Measurements from ENCODE around the gene DYNC1LI2. TPM values are rescaled to one million over a fixed set of nuclear protein-coding genes. Genes with fewer than 3 reads are reported as not detected.
"Not testable (repeated sequence)": the region's sequence is repeated elsewhere in the genome, so short reads cannot be mapped to it uniquely, and the experiment has no call there.

Gene DYNC1LI2
- total RNA-seq = 157 and 172 TPM in 2 replicates

DNA sequence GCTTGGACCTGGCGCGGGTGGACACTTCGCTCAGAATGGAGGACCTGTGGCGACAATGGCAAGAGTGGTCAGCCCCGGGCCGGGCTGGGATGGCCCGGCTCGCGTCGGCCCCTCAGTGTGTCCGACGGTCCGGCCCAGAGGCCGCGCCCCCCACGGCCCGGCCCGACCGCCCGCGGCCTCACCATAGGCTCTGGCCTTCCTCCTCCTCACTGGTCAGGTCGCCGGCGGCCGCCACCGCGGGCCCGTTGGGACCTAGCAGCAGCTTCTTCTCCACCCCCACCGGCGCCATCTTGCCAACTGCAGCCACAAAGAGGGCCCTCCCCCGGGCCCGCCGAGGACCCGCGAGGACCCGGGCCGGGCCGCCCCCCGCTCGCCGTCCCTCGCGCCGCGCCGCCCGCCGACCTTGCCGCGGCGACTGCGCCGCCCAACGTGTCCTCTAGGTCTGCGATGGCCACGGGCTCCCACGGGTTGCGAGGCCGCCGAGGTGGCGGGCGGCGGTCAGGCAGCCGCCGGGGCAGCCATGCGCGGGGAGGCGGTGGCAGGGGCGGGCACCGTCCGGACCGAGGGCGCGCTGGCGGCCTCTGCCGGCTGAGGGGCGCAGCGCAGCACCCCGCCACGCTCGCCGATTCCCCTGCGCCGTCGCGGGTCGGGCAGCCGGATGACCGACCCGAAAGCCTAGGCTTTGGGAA lies at the start of gene DYNC1LI2:
TSS of gene DYNC1LI2 (minus strand) at position 307 of the 689 bp plus-strand sequence. CDS start at position 289, 18 bp downstream.
- DNase-seq (ENCODE audit: low read depth) = peak; percentile 25

GRCh38 chr16:66800856-66801255 lies 49.4 kb upstream of the DYNC1LI2 start:
- DNase-seq (ENCODE audit: low read depth) = no peak

DNA sequence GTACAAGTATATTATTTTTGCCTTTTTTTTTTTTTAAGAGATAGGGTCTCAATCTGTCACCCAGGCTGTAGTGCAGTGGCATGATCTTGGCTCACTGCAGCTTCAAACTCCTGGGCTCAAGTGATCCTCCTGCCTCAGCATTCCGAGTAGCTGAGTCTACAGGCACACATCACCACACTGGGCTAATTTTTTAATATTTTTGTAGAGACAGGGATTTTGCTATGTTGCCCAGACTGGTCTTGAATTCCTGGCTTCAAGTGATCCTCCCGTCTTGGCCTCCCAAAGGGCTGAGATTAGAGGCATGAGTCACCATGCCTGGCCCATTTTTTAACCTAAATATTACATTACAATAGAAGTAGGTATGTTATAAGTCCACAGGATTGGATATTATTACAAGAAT lies 46.8 kb upstream of the DYNC1LI2 start:
- no peak for DNase-seq (ENCODE audit: low read depth)

DNA sequence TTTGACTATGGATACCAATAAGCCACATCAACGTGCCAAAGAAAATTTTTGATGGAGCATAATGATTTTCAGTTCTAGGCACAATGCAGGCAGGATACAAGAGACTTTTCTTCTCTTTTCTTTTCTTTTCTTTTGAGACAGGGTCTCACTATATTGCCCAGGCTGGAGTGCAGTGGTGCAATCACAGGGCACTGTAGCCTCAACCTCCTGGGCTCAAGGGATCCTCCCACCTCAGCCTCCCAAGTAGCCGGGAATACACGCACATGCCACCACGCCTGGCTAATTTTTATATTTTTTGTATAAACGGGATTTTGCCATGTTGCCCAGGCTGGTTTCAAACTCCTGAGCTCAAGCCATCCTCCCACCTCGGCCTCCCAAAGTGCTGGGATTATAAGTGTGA lies 42.6 kb upstream of the DYNC1LI2 start:
- not testable (repeated sequence) for DNase-seq (ENCODE audit: low read depth)

GRCh38 chr16:66790130-66790733 lies 38.8 kb upstream of the DYNC1LI2 start:
- DNase-seq (ENCODE audit: low read depth) = no peak

DNA sequence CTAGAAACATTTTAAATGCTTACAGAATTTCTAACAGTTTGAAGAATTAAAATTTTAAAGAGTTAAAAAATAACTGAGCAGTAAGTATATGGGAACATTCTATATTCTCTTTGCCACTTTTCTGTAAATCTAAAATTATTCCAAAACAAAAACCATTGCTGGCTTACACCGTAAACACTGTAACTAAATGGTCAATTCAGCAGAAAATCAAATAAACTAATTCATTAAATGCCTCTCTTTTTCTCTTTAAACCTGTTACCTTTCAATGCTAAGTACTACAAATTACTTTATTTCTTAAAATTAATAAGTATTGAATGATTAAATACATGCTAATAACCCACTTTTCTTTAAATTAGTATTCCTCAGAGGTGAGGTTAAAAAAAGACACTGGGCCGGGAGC lies 36.0 kb upstream of the DYNC1LI2 start:
- no peak for DNase-seq (ENCODE audit: low read depth)

DNA sequence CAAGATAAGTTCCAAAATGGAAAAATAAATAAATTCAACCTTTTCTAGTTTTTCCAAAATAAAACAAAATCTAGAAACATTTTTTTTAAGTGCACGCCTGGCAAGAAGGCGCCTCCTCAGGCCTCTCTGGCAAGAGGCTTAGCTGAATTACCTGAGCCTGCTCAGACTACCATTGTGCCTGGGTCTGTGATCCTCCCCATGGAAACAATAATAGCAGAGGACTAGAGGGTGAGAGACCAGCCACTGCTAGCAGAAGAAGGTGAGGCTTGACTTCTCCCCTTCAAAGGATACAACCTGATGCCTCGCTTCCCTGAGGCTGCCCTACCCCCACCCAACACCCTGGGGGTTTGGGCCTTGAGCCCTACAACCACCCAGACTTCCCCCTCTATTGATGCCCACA lies 35.1 kb upstream of the DYNC1LI2 start:
- DNase-seq (ENCODE audit: low read depth) = no peak

DNA sequence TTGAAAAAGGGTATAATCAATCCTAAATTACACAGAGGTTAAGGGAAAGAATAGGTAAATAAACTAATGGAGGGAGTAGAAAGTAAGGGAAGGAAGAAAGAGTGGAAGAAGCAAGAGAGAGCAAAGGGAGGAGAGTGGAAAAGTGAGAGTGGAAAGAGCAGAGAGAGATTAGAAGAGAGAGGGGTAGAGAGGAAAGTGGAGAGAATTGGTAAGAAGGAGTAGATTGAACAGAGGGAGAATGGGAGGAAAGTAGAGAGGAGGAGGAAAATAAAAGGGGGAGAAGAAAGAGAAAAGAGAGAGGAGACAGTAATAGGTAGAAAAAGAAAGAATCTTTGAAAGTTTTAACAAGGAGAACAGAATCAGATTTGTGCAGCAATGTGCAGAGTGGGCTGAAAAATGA lies 25.0 kb upstream of the DYNC1LI2 start:
- no peak for DNase-seq (ENCODE audit: low read depth)

GRCh38 chr16:66774981-66775380 lies 23.6 kb upstream of the DYNC1LI2 start:
- no peak for DNase-seq (ENCODE audit: low read depth)

DNA sequence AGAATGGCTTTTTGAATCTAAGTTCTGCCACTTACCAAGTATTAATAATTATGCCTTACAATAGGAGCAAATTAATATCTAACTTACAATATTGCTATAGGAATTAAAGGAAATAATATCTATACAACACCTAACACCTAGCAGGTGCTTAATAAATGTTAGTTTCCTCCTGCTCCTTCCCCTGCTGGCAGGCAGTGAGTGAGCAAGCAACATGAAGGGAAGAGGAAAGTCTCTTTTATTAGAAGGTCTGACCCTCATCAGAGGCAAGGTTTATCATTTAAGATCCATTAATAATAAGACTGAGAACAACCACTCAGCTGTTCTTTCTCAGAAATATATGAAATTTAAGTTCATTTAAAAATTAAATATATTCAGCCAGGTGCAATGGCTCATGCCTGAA lies 6.7 kb upstream of the DYNC1LI2 start:
- DNase-seq (ENCODE audit: low read depth) = no peak

GRCh38 chr16:66754819-66755218 lies 3.4 kb upstream of the DYNC1LI2 start:
- DNase-seq (ENCODE audit: low read depth) = peak; percentile 35

DNA sequence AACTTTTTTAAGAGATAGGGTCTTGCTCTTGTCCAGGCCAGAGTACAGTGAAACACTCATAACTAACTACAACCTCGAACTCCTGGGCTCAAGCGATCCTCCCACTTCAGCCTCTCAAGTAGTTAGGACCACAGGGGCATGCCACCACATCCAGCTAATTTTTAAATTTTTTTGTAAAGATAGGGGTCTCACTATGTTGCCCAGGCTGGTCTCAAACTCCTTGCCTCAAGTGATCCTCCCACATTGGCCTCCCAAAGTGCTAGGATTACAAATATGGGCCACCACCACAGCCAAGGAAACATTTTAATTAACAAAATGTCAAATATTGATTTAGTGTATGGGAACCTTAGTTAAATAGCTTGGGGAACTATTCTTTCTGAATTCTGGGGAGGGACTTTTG lies 2.8 kb upstream of the DYNC1LI2 start:
- DNase-seq (ENCODE audit: low read depth) = no peak

DNA sequence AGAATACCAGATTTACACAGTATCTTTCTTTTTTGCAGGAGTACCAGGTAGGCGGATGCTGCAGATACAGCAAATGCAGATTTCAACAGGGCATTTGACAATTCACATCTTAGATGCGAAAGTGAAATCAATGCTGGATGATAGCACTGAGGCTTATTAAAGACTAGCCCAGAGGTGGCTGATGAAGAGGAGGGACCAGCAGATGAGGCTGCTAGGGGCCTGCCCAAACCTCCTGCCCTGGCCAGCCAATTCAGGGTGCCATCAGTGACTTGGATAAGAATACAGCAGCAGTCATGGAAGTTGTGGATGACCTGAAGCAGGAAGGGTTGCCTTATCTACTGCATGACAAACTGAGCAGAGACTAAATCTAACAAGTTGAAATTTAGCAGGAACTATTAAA lies 1.5 kb upstream of the DYNC1LI2 start:
- DNase-seq (ENCODE audit: low read depth) = no peak

GRCh38 chr16:66752379-66752778 lies 970 bp upstream of the DYNC1LI2 start:
- DNase-seq (ENCODE audit: low read depth) = no peak

DNA sequence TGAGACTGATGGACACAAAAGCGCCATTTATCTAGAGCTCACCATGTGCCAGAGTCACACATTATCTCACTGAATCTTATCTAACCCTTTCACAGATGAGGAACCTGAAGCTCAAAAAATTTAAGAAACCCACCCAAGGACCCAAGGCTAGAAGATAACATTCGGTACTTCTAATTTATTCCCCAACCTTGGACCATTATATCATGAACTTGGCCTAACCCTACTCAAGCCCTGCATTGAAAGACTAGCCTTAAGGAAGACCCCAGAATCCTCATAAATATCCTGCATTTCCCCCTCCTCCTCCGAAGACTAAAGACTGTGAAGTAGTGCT lies 548 bp upstream of the DYNC1LI2 start:
- DNase-seq (ENCODE audit: low read depth) = no peak

DNA sequence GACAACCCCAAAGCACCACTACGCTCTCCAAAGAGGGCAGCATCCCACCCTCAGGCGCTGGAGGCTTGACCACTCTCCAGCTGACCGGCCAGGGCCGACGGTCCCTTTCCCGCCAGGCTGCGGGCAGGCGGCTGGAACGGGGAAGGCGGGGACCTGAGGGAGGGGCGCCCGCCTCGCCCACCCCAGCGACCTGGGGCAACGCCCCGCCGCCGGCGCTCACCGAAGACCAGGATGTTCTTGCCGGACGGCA lies 431 bp downstream of the DYNC1LI2 start:
- no peak for DNase-seq (ENCODE audit: low read depth)

- DNase-seq (ENCODE audit: low read depth) = no peak
Observed at GRCh38 chr16:66750279-66751052, 943 bp downstream of the DYNC1LI2 start.

GRCh38 chr16:66746682-66747081 lies 4.7 kb downstream of the DYNC1LI2 start:
- peak; percentile 71 for DNase-seq (ENCODE audit: low read depth)

- no peak for DNase-seq (ENCODE audit: low read depth)
Observed at GRCh38 chr16:66746048-66746447, 5.4 kb downstream of the DYNC1LI2 start.

DNA sequence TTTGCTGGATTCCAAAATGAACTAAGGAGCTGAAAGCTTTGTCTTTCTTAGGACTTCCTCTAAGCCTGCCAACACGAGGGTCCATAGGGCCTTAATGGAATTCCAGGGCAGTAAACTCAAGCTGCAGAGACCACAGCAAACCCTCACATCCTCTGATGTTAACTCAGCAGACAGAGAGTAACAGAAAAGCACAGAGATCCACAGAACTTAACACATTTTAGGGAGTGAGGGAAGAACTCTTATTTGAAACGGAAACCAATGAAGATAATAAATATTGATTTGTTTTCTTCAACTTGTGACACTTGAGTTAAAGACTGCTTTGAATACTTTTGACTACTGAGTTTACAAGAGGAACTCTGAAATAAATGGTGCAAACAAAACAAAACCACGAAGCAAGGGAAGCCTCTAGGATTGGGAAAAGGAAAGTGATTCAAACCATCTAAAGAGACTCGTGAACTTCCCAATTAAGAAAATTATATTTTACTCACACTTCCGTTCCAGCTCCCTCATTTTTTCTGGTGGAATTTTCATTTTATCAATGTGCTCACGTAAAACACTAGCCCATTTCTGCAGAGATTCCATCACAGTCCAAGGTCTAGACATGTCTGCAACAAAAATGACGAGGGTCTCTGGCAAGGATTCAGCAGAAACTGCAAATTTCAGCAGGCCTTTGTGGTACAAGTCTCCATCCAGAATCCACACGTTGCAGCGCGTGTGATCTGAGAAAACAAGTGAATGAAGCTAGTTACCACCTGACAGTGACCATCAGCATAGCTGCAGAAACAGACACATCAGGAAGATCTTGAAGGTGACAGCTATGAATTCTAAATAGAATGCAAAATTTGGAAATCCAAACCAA lies 9.2 kb downstream of the DYNC1LI2 start:
- DNase-seq (ENCODE audit: low read depth) = no peak

DNA sequence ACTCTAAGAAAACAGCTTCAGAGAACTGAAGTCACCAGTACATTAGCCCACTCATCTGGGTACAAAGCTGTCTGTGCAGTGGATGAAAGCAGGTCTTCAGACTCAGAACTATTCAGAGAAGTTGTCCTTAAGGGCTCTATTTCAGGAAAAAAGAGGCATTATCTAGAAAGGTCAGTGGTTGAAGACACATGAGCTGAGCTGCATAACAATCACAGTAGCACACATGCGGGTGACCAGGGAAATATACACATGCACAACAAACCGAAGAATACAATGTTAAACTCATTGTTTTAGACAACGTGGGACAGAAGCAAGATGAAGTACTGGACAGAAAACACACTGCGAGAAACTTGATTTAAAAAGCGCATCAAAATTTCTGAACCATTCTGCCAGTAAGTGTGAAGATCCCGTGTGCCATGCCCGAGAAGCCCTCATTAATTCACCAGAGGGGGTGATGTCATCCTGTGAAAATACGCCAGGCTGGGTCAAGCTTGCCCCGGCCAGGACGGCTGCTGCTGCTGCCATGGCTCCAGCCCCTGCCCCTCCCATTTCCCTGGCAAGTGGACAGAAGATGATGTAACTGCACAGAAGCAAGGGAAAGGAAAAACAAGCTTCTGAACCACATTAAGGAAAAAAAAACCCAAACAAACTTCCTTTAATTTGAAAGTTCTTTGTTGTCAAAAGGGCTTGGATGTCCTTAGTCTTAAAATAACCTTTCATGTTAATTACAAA lies 10.1 kb downstream of the DYNC1LI2 start:
- DNase-seq (ENCODE audit: low read depth) = peak; percentile 91

GRCh38 chr16:66740533-66740932 lies 10.9 kb downstream of the DYNC1LI2 start:
- no peak for DNase-seq (ENCODE audit: low read depth)

All from renal cortical epithelial cell (primary cell).